GM12878 (cell line): ENCODE data around the gene BIK. TPM values are rescaled to one million over a fixed set of nuclear protein-coding genes. Genes with fewer than 3 reads are reported as not detected.
A peak's percentile ranks its signal among the peaks of the same experiment; 100 is the strongest.

ENCODE experiments used
- ATAC-seq: fragments of 200-7000 bp; cut with Tn5 transposase; 3 replicates; pipeline ENCODE4 v1.9.1; 2020; ENCODE audit warnings: mild to moderate bottlenecking, moderate library complexity
- BruUV-seq: library from RNA; stranded (reverse); fragments of 400-500 nt; replicated peaks from 2 replicates; lab custom pipeline; 2021; lab: Mats Ljungman, UMichigan
- CTCF ChIA-PET: fragments of 300-600 bp; sonication (Branson Sonifier 250); formaldehyde crosslinking; extraction: SDS; loops from one replicate; lab custom pipeline; 2021; ENCODE audit warnings: inconsistent platforms; lab: Yijun Ruan, JAX
- POLR2A ChIA-PET: fragments of 350-600 bp; formaldehyde crosslinking; extraction: SDS; loops from one replicate; lab custom pipeline; 2021; ENCODE audit warnings: inconsistent platforms; lab: Charles Lee
- RAD21 ChIA-PET: fragments of 300-600 bp; sonication (Branson Sonifier 250); formaldehyde crosslinking; loops from one replicate; lab custom pipeline; 2023; ENCODE audit warnings: antibody characterized with exemption; ENCODE audit not compliant: unreplicated experiment; lab: Charles Lee
- SMC1A ChIA-PET: fragments of 300-600 bp; sonication (Branson Sonifier 250); formaldehyde crosslinking; loops from one replicate; lab custom pipeline; 2023; ENCODE audit not compliant: unreplicated experiment, uncharacterized antibody; lab: Charles Lee
- DNase-seq: peaks from one replicate; pipeline ENCODE4 v3.0.0-alpha.2; 2011; ENCODE audit warnings: low read depth, low spot score
- FAIRE-seq: peaks from 3 replicates; lab custom pipeline; 2011; peaks lifted over from hg19 to GRCh38; lab: Jason Lieb, UNC
- H2AFZ ChIP-seq: 2 replicates; pipeline ENCODE4 v1.6.0; 2011; ENCODE audit warnings: low read depth, low read length, control low read depth; ENCODE audit not compliant: control insufficient read depth
- H3K27ac ChIP-seq: 2 replicates; pipeline ENCODE4 v1.5.1; 2011; ENCODE audit warnings: control low read depth; ENCODE audit not compliant: control insufficient read depth, insufficient read depth
- H3K27me3 ChIP-seq, 2 experiments: replicated peaks in 1 of 2; 2 replicates each; pipeline versions ENCODE4 v1.6.0 to v1.6.1; 2011; ENCODE audit warnings: low read length in 1 of 2; ENCODE audit not compliant: control insufficient read depth in 2 of 2, insufficient read depth in 2 of 2
- H3K36me3 ChIP-seq, 2 experiments: 2 replicates each; pipeline ENCODE4 v1.5.1; 2011; ENCODE audit warnings: low read length in 1 of 2; ENCODE audit not compliant: control insufficient read depth in 2 of 2, insufficient read depth in 2 of 2
- H3K4me1 ChIP-seq: 2 replicates; pipeline ENCODE4 v1.6.1; 2011; ENCODE audit warnings: mild to moderate bottlenecking, low read length, moderate library complexity, mixed read lengths; ENCODE audit not compliant: control insufficient read depth, insufficient read depth
- H3K4me2 ChIP-seq: 2 replicates; pipeline ENCODE4 v1.6.0; 2011; ENCODE audit warnings: control low read depth; ENCODE audit not compliant: control insufficient read depth, insufficient read depth
- H3K4me3 ChIP-seq: fragments of 200-600 bp; sonication (generic); 2 replicates; pipeline ENCODE4 v1.5.1; 2016
- H3K79me2 ChIP-seq: 2 replicates; pipeline ENCODE4 v1.6.0; 2011; ENCODE audit warnings: low read length; ENCODE audit not compliant: control insufficient read depth, insufficient read depth
- H3K9ac ChIP-seq: 2 replicates; pipeline ENCODE4 v1.8.0; 2011; ENCODE audit warnings: low read length, control low read depth, mixed read lengths; ENCODE audit not compliant: control insufficient read depth, insufficient read depth
- H3K9me3 ChIP-seq: replicated peaks from 3 replicates; pipeline ENCODE4 v1.5.1; 2011; ENCODE audit warnings: mild to moderate bottlenecking, low read length; ENCODE audit not compliant: control insufficient read depth, insufficient read depth
- H4K20me1 ChIP-seq: 2 replicates; pipeline ENCODE4 v1.6.0; 2011; ENCODE audit not compliant: control insufficient read depth, insufficient read depth
- ATF7 ChIP-seq: fragments of 450-650 bp; IDR thresholded peaks from 2 replicates; pipeline ENCODE4 v1.6.1; 2016; ENCODE audit warnings: low read depth, mild to moderate bottlenecking
- CEBPB ChIP-seq, 2 experiments: fragments of 150-350 bp in 1 of 2; IDR thresholded peaks; 2 replicates each; pipeline ENCODE4 v1.6.1; 2012 to 2014; ENCODE audit warnings: low read depth in 2 of 2, low read length in 2 of 2, borderline replicate concordance in 1 of 2, inconsistent platforms in 1 of 2
- CREB1 ChIP-seq: IDR thresholded peaks from 2 replicates; pipeline ENCODE4 v1.6.1; 2012; ENCODE audit warnings: low read depth, mild to moderate bottlenecking, inconsistent platforms
- CREM ChIP-seq: IDR thresholded peaks from 2 replicates; pipeline ENCODE4 v1.6.1; 2014; ENCODE audit warnings: antibody characterized with exemption, low read depth
- DPF2 ChIP-seq: fragments of 450-650 bp; IDR thresholded peaks from 2 replicates; pipeline ENCODE4 v1.6.1; 2017; ENCODE audit warnings: mild to moderate bottlenecking
- EGR1 ChIP-seq, 2 experiments: IDR thresholded peaks; 1 replicate in 1 of 2; 2 replicates in 1 of 2; pipeline ENCODE4 v1.6.1; 2011 to 2012; ENCODE audit warnings: low read depth in 2 of 2, low read length in 2 of 2, borderline replicate concordance in 1 of 2, mild to moderate bottlenecking in 1 of 2, moderate library complexity in 1 of 2
- EP300 ChIP-seq, 2 experiments: fragments of 150-350 bp in 1 of 2; IDR thresholded peaks; 2 replicates each; pipeline ENCODE4 v1.6.1; 2011 to 2012; ENCODE audit warnings: low read depth in 2 of 2, low read length in 2 of 2, borderline replicate concordance in 1 of 2, improper control_type of control experiment in 1 of 2, inconsistent platforms in 1 of 2; ENCODE audit not compliant: control insufficient read depth in 1 of 2
- FOS ChIP-seq: IDR thresholded peaks from 3 replicates; pipeline ENCODE4 v1.6.1; 2011; ENCODE audit warnings: borderline replicate concordance; ENCODE audit not compliant: insufficient read length; ENCODE audit errors: extremely low read depth
- GATAD2B ChIP-seq: fragments of 450-650 bp; conservative IDR thresholded peaks from 2 replicates; pipeline ENCODE4 v1.6.1; 2017; ENCODE audit warnings: low read depth, mild to moderate bottlenecking, moderate library complexity
- IKZF2 ChIP-seq, 2 experiments: fragments of 450-650 bp; IDR thresholded peaks; 2 replicates each; pipeline ENCODE4 v1.6.1; 2017; ENCODE audit warnings: mild to moderate bottlenecking in 2 of 2, moderate library complexity in 2 of 2
- MEF2B ChIP-seq: fragments of 450-650 bp; IDR thresholded peaks from 2 replicates; pipeline ENCODE4 v1.6.1; 2018; ENCODE audit warnings: mild to moderate bottlenecking, moderate library complexity; ENCODE audit not compliant: partially characterized antibody, poor library complexity, severe bottlenecking
- MXI1 ChIP-seq: fragments of 150-350 bp; IDR thresholded peaks from 2 replicates; pipeline ENCODE4 v1.6.1; 2011; ENCODE audit warnings: low read depth, mild to moderate bottlenecking, inconsistent platforms, low read length, improper control_type of control experiment
- NR2F1 ChIP-seq: fragments of 450-650 bp; conservative IDR thresholded peaks from 2 replicates; pipeline ENCODE4 v1.6.1; 2017; ENCODE audit warnings: mild to moderate bottlenecking
- RUNX3 ChIP-seq: IDR thresholded peaks from 2 replicates; pipeline ENCODE4 v1.6.1; 2012; ENCODE audit warnings: low read length, inconsistent platforms
- STAT1 ChIP-seq: fragments of 450-650 bp; conservative IDR thresholded peaks from 2 replicates; pipeline ENCODE4 v1.6.1; 2014; ENCODE audit warnings: antibody characterized with exemption, mild to moderate bottlenecking
- TARDBP ChIP-seq: IDR thresholded peaks from 2 replicates; pipeline ENCODE4 v1.6.1; 2016; ENCODE audit warnings: borderline replicate concordance
- ZNF274 ChIP-seq: IDR thresholded peaks from one replicate; pipeline ENCODE4 v1.8.0; 2011; ENCODE audit not compliant: insufficient read length, insufficient read depth
- ZNF384 ChIP-seq: IDR thresholded peaks from 2 replicates; pipeline ENCODE4 v1.6.1; 2012; ENCODE audit warnings: low read depth, mild to moderate bottlenecking, low read length, improper control_type of control experiment, borderline replicate concordance
- WGBS: methylation state at CpG from one replicate; pipeline ENCODE4 v1.1.6; 2016; ENCODE audit warnings: low lambda C conversion rate; ENCODE audit not compliant: insufficient replicate concordance, insufficient coverage; ENCODE audit errors: missing lambda C conversion rate; 5-methylcytosine and 5-hydroxymethylcytosine counted together
- in situ Hi-C: fragments of 300-500 bp; cut with MboI; formaldehyde crosslinking; loops from 9 replicates; pipeline ENCODE4 v1.14.3; 2018; ENCODE audit warnings: mixed read lengths
- intact Hi-C: fragments of 100-400 bp; cut with micrococcal nuclease; formaldehyde crosslinking; loops from one replicate; pipeline ENCODE4 v1.14.2; 2022; ENCODE audit not compliant: unreplicated experiment
- polyA plus RNA-seq, 11 experiments: library from polyadenylated mRNA; depleted of rRNA in 4 of 11; unstranded in 6 of 11; stranded (reverse) in 5 of 11; fragments of >200 nt; fragmentation: Nextera tagmentation in 4 of 11; fragmentation: Illumina TruSeq in 1 of 11; extraction: Ambion mirVana in 4 of 11; extraction: Trizol in 1 of 11; gene quantifications; 1 replicate in 1 of 11; 2 replicates in 10 of 11; pipeline versions ENCODE4 v1.2.1 to v1.2.3, GENCODE V29; 2011 to 2016; ENCODE audit warnings: inconsistent platforms in 2 of 11, missing spikeins in 2 of 11, low read depth in 1 of 11
- total RNA-seq, 4 experiments: library from RNA; depleted of rRNA in 3 of 4; stranded (reverse); fragments of >200 nt in 3 of 4; fragmentation: Illumina TruSeq in 1 of 4; extraction: Trizol in 1 of 4; gene quantifications; 2 replicates each; pipeline versions ENCODE4 v1.2.1 to v1.2.3, GENCODE V29; 2013 to 2021
- TF ChIP-seq, protein P1 (sequence below): IDR thresholded peaks from 2 replicates; pipeline ENCODE4 v1.6.1; 2012; ENCODE audit warnings: low read depth, low read length, improper control_type of control experiment
- TF ChIP-seq, protein P2 (sequence below): fragments of 450-650 bp; IDR thresholded peaks from 2 replicates; pipeline ENCODE4 v1.6.1; 2016; ENCODE audit warnings: mild to moderate bottlenecking

The BIK gene
- total and polyA plus RNA-seq, 10 of the 15 experiments (the other 5 are each of a cell fraction or from before 2014, with no cell fraction given), result 0.33 to 9.8 (median 3.9) TPM

DNA sequence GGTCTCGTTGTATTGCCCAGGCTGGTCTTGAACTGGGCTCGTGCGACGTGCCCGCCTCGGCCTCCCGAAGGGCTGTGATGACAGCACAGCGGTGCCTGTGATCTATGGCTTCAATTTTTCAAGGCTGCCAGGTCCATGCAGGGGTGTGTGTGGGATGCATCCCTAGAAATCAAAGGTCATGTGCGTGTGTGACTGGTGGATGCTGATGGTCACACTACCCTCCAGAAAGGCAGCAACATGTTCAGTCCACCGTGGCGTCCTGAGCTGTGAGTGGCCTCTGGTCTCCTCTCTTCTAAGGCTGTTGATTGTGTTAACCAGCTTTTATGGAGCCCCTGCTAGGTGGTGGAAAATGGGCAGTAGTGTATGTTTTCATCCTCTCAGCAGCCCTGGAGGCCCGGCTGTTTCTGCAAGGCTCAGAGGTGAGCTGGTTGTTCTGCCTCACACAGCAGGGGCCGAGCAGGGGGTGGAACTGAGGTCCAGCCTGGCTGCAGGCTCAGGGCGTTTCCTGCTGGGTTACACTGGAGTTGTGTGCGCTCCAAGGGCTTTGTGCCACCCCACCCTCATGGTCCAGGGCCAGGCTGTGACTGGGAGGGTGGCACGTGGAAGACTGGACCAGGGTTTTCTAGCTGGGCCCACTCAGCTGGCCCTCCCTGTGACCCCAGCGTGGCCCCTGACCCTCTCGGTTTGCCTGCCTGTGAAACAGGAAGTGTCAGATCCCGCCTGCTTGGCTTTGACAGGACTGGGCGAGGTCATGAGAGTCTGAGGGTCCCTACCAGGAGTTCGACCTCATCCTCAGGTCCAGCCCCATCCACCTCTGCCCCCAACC lies 7.7 kb downstream of the BIK start (continued):
- TF ChIP-seq STAT1, result no peak
- TF ChIP-seq FOS, result no peak
- peak; percentile 77 for TF ChIP-seq NR2F1
- TF ChIP-seq CEBPB (IDR thresholded peaks at IDR 0.05; ENCODE audit: borderline replicate concordance in 1 of 2, low read depth in 2 of 2, low read length in 2 of 2), result no peak

DNA sequence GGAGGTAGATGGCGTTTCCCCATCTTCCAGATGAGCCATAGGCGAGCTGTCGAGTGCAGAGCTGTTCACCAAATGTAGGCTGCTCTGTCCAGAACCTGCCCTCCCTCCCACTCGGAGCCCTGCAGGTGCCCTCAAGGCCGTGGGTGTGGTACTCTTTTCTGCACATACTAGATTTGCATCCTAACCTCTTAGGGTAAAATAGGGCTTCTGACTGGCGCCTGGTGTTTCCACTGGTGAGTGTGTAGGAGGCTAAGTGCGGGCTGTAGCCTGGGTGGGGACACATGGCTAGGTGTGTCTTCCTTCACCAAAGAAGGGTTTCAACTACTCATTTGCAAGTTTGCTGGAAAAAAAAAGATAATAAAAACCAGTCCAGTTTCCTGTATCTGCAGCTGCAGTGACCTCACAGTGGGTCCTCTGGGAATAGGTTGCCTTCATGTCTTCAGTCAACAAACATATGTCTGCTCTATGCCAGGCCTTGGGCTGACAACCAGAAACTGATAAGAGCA lies 8.5 kb downstream of the BIK start:
- H3K27ac ChIP-seq, result no peak overlapping the region
- TF ChIP-seq, protein P1, sequence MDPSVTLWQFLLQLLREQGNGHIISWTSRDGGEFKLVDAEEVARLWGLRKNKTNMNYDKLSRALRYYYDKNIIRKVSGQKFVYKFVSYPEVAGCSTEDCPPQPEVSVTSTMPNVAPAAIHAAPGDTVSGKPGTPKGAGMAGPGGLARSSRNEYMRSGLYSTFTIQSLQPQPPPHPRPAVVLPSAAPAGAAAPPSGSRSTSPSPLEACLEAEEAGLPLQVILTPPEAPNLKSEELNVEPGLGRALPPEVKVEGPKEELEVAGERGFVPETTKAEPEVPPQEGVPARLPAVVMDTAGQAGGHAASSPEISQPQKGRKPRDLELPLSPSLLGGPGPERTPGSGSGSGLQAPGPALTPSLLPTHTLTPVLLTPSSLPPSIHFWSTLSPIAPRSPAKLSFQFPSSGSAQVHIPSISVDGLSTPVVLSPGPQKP, result no peak
- no peak for TF ChIP-seq DPF2
- peak in 1 of 2 experiments; percentile 15; a peak in 1 of 3 replicates for TF ChIP-seq EGR1 (IDR thresholded peaks at IDR 0.05; ENCODE audit: borderline replicate concordance in 1 of 2, low read depth in 2 of 2, low read length in 2 of 2)
- no peak for TF ChIP-seq ZNF274
- TF ChIP-seq TARDBP, result no peak
- TF ChIP-seq, protein P2, sequence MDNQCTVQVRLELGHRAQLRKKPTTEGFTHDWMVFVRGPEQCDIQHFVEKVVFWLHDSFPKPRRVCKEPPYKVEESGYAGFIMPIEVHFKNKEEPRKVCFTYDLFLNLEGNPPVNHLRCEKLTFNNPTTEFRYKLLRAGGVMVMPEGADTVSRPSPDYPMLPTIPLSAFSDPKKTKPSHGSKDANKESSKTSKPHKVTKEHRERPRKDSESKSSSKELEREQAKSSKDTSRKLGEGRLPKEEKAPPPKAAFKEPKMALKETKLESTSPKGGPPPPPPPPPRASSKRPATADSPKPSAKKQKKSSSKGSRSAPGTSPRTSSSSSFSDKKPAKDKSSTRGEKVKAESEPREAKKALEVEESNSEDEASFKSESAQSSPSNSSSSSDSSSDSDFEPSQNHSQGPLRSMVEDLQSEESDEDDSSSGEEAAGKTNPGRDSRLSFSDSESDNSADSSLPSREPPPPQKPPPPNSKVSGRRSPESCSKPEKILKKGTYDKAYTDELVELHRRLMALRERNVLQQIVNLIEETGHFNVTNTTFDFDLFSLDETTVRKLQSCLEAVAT, result peak; percentile 57; the same call in 1 of the 2 replicates
- TF ChIP-seq CREB1, result no peak
- TF ChIP-seq CREM, result no peak
- peak; percentile 29; the same call in 1 of the 2 replicates for TF ChIP-seq RUNX3
- peak; percentile 17 to 21; a peak in 1 of 4 replicates for TF ChIP-seq IKZF2 (IDR thresholded peaks at IDR 0.05)
- 0 out of 4 replicates have a peak, but pooled peaks of 1 of the 2 experiments have one; percentile 17 for TF ChIP-seq EP300 (IDR thresholded peaks at IDR 0.05; ENCODE audit: borderline replicate concordance in 1 of 2, control insufficient read depth in 1 of 2, low read depth in 2 of 2, low read length in 2 of 2)
- TF ChIP-seq MXI1, result peak; percentile 33; the same call in 1 of the 2 replicates
- TF ChIP-seq GATAD2B, result 0 out of 2 replicates have a peak, but pooled peaks have one; percentile 17
- peak; percentile 89 for TF ChIP-seq MEF2B
- peak; percentile 62 for TF ChIP-seq ZNF384
- peak; percentile 57; the same call in 1 of the 2 replicates for TF ChIP-seq ATF7
- POLR2A ChIA-PET, result no interaction called here

More for the DNA sequence above, 8.5 kb downstream of the BIK start:
- peaks cover 0 to 3% of the 10 kb centered on the region in 2 experiments; a peak in 1 of 4 replicates for H3K27me3 ChIP-seq
- no peaks in the 10 kb centered on the region for H3K36me3 ChIP-seq
- no peak overlapping the region for H3K4me3 ChIP-seq
- H3K9me3 ChIP-seq, result no peaks in the 10 kb centered on the region
- ChIA-PET RAD21 (no interaction called here), SMC1A (interaction anchor here (0.6 to 1.1 kb wide), 2 partner anchors 8 to 26 kb away, joined by 3 read pairs; no protein-coding TSS in a partner anchor), CTCF (no interaction called here)
- peak overlapping the region; percentile 76 for H3K4me2 ChIP-seq
- peak overlapping the region; percentile 70 for H2AFZ ChIP-seq
- H3K9ac ChIP-seq, result no peak overlapping the region; the same call in 1 of the 2 replicates
- no peaks in the 10 kb centered on the region for H4K20me1 ChIP-seq
- FAIRE-seq, result peak; percentile 83
- WGBS, result 0% methylated on average over 7 of the region's 7 CpGs
- no peaks in the 10 kb centered on the region for H3K79me2 ChIP-seq
- in situ Hi-C loops, result no loop called here
- DNase-seq, result peak; percentile 58
- peaks cover 41% of the 10 kb centered on the region for H3K4me1 ChIP-seq
- peak; percentile 77 for ATAC-seq
- intact Hi-C loops, result no loop called here
- no TSS peak for BruUV-seq
